WTC11 (cell line): ENCODE results near the gene BAIAP2. TPM values are rescaled to one million over a fixed set of nuclear protein-coding genes. Genes with fewer than 3 reads are reported as not detected.

Source experiments
- ATAC-seq: fragments of 200-7000 bp; cut with Tn5 transposase; 2 replicates; pipeline ENCODE4 v1.10.0; 2021; ENCODE audit warnings: mild to moderate bottlenecking, moderate library complexity
- CTCF ChIA-PET: fragments of 300-600 bp; sonication (Branson Sonifier 250); formaldehyde crosslinking; loops from one replicate; lab custom pipeline; 2021; ENCODE audit warnings: antibody characterized with exemption; lab: Charles Lee
- POLR2A ChIA-PET: fragments of 350-600 bp; sonication (Branson Sonifier 250); formaldehyde crosslinking; loops from one replicate; lab custom pipeline; 2021; ENCODE audit warnings: antibody characterized with exemption; lab: Charles Lee
- DNase-seq: peaks from one replicate; pipeline ENCODE4 v3.0.0; 2021; ENCODE audit warnings: low spot score
- H3K27ac Mint-ChIP-seq: 2 replicates; pipeline ENCODE4 v1.8.0; 2021; ENCODE audit warnings: mixed read lengths
- H3K27me3 Mint-ChIP-seq: 2 replicates; pipeline ENCODE4 v1.8.0; 2021; ENCODE audit warnings: low read depth, mild to moderate bottlenecking, moderate library complexity, mixed read lengths
- H3K36me3 Mint-ChIP-seq: 2 replicates; pipeline ENCODE4 v1.8.0; 2021; ENCODE audit warnings: mixed read lengths
- H3K4me1 Mint-ChIP-seq: 2 replicates; pipeline ENCODE4 v1.8.0; 2022; ENCODE audit warnings: mixed read lengths
- H3K4me3 Mint-ChIP-seq: 2 replicates; pipeline ENCODE4 v1.8.0; 2021; ENCODE audit warnings: mild to moderate bottlenecking, moderate library complexity, mixed read lengths
- H3K9me3 Mint-ChIP-seq: 2 replicates; pipeline ENCODE4 v1.8.0; 2021; ENCODE audit warnings: mixed read lengths
- CREB1 ChIP-seq: sonication (generic); formaldehyde crosslinking; IDR thresholded peaks from 2 replicates; pipeline ENCODE4 v1.8.0; 2023; ENCODE audit warnings: mild to moderate bottlenecking, missing genetic modification reagents
- ELF4 ChIP-seq: sonication (generic); formaldehyde crosslinking; IDR thresholded peaks from 2 replicates; pipeline ENCODE4 v1.8.1; 2022; ENCODE audit warnings: low read depth, mild to moderate bottlenecking, moderate library complexity, missing genetic modification reagents
- ESRRA ChIP-seq: sonication (generic); formaldehyde crosslinking; IDR thresholded peaks from 2 replicates; pipeline ENCODE4 v1.8.1; 2022; ENCODE audit warnings: mild to moderate bottlenecking, missing genetic modification reagents, borderline replicate concordance
- FOXK1 ChIP-seq: sonication (generic); formaldehyde crosslinking; IDR thresholded peaks from 2 replicates; pipeline ENCODE4 v1.8.0; 2022; ENCODE audit warnings: mild to moderate bottlenecking, moderate library complexity, missing genetic modification reagents
- GTF2I ChIP-seq: fragments of 250-450 bp; sonication (Bioruptor Pico); conservative IDR thresholded peaks from 2 replicates; pipeline ENCODE4 v1.4.0; 2021; ENCODE audit warnings: mild to moderate bottlenecking
- RELA ChIP-seq: sonication (generic); formaldehyde crosslinking; IDR thresholded peaks from 2 replicates; pipeline ENCODE4 v1.8.1; 2022; ENCODE audit warnings: missing genetic modification reagents, mild to moderate bottlenecking, borderline replicate concordance
- SOX15 ChIP-seq: fragments of 250-450 bp; sonication (Bioruptor Pico); IDR thresholded peaks from 2 replicates; pipeline ENCODE4 v1.9.0; 2021; ENCODE audit warnings: mild to moderate bottlenecking
- ZNF121 ChIP-seq: sonication (generic); formaldehyde crosslinking; IDR thresholded peaks from 2 replicates; pipeline ENCODE4 v1.8.0; 2023; ENCODE audit warnings: missing genetic modification reagents
- ZNF219 ChIP-seq: sonication (generic); formaldehyde crosslinking; IDR thresholded peaks from 2 replicates; pipeline ENCODE4 v1.8.0; 2023; ENCODE audit warnings: missing genetic modification reagents, mild to moderate bottlenecking, borderline replicate concordance
- ZNF232 ChIP-seq: sonication (generic); formaldehyde crosslinking; IDR thresholded peaks from 2 replicates; pipeline ENCODE4 v1.8.0; 2022; ENCODE audit warnings: mild to moderate bottlenecking, missing genetic modification reagents
- ZNF423 ChIP-seq: fragments of 250-450 bp; sonication (Bioruptor Pico); IDR thresholded peaks from 2 replicates; pipeline ENCODE4 v2.1.2; 2022; ENCODE audit warnings: mild to moderate bottlenecking, moderate library complexity
- ZNF671 ChIP-seq: fragments of 250-450 bp; sonication (Bioruptor Pico); IDR thresholded peaks from 2 replicates; pipeline ENCODE4 v1.8.0; 2021; ENCODE audit warnings: mild to moderate bottlenecking
- total RNA-seq: library from RNA; stranded (reverse); gene quantifications from 3 replicates; pipeline ENCODE4 v1.2.3, GENCODE V29; 2021
- TF ChIP-seq, protein P1 (sequence below): sonication (generic); formaldehyde crosslinking; IDR thresholded peaks from 2 replicates; pipeline ENCODE4 v1.8.1; 2023; ENCODE audit warnings: mild to moderate bottlenecking, missing genetic modification reagents, moderate library complexity
- TF ChIP-seq, protein P2 (sequence below): sonication (generic); formaldehyde crosslinking; IDR thresholded peaks from 2 replicates; pipeline ENCODE4 v1.8.1; 2022; ENCODE audit warnings: low read depth, missing genetic modification reagents, borderline replicate concordance
- TF ChIP-seq, protein P3 (sequence below): fragments of 250-450 bp; sonication (Bioruptor Pico); IDR thresholded peaks from 2 replicates; pipeline ENCODE4 v1.8.0; 2021; ENCODE audit warnings: mild to moderate bottlenecking
- TF ChIP-seq, protein P4 (sequence below): sonication (generic); formaldehyde crosslinking; IDR thresholded peaks from 2 replicates; pipeline ENCODE4 v1.8.1; 2022; ENCODE audit warnings: missing genetic modification reagents, borderline replicate concordance
- TF ChIP-seq, protein P5 (sequence below): fragments of 250-450 bp; sonication (Bioruptor Pico); IDR thresholded peaks from 2 replicates; pipeline ENCODE4 v1.9.0; 2021; ENCODE audit warnings: mild to moderate bottlenecking, borderline replicate concordance
- TF ChIP-seq, protein P6 (sequence below): fragments of 250-450 bp; sonication (Bioruptor Pico); IDR thresholded peaks from 2 replicates; pipeline ENCODE4 v2.1.2; 2022; ENCODE audit warnings: mild to moderate bottlenecking, moderate library complexity

The BAIAP2 gene
- total RNA-seq, 1 experiment from 2014 or later, result 20.7 TPM

DNA sequence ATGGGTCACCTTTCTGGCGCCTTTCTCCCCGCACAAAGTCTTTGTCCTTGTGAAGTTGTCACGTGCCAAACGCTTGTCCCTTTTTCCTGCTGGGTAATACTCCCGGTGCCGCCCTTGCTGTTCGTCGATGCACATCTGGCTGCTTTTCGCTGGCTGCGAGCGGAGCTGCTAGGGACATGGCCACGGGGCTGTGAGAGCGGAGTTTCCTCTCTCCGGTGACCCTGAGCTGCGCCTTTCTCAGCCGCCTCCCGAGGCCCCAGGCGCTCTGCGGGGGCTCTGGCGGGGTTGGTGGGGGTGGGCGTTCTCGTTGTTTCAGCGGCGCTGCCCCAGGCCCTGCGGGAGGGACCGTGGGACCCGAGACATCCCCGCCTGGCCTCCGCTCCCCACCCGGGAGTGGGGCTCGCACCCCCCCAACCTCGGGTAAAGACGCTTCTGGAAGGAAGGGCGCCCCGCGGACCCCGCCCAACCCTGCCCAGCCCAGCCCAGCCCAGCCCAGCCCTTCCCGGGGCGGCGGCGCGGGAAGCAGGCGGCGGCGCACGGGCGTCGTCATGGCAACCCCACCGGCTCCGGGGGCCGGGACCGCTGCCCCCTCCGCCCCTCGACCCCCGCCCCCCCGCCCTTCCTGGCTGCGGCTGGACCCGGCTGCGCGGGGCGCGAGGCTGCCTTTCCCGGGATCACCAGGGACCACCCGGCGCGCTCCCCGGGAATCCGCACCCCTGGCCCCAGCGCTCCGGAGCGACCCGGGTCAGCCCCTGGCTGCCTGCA, 31.1 kb upstream of the BAIAP2 start:
- Mint-ChIP-seq H3K36me3 (no peaks in the 10 kb centered on the region; the same call in 1 of the 2 replicates), H3K27ac (no peak overlapping the region), H3K4me3 (peak overlapping the region; percentile 53), H3K9me3 (no peaks in the 10 kb centered on the region), H3K4me1 (peaks cover 3% of the 10 kb centered on the region; the same call in 1 of the 2 replicates), H3K27me3 (peaks cover 54% of the 10 kb centered on the region)
- ATAC-seq, result peak; percentile 56
- ChIA-PET POLR2A (interaction anchor here (0.6 kb wide), 1 partner anchor 40 kb away, joined by 3 read pairs; no protein-coding TSS in a partner anchor), CTCF (interaction anchor here (0.6 to 2.2 kb wide), 4 partner anchors 15 to 37 kb away, joined by 3 to 7 read pairs (median 4); no protein-coding TSS in a partner anchor)
- TF ChIP-seq GTF2I (CRISPR knock-in tag) (0 out of 2 replicates have a peak, but pooled peaks have one; percentile 47), ZNF121 (peak; percentile 33; the same call in 1 of the 2 replicates), ZNF423 (CRISPR knock-in tag) (peak; percentile 54; the same call in 1 of the 2 replicates)
- TF ChIP-seq, protein P1, sequence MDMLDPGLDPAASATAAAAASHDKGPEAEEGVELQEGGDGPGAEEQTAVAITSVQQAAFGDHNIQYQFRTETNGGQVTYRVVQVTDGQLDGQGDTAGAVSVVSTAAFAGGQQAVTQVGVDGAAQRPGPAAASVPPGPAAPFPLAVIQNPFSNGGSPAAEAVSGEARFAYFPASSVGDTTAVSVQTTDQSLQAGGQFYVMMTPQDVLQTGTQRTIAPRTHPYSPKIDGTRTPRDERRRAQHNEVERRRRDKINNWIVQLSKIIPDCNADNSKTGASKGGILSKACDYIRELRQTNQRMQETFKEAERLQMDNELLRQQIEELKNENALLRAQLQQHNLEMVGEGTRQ (CRISPR knock-in tag), result peak; percentile 66
- TF ChIP-seq, protein P2, sequence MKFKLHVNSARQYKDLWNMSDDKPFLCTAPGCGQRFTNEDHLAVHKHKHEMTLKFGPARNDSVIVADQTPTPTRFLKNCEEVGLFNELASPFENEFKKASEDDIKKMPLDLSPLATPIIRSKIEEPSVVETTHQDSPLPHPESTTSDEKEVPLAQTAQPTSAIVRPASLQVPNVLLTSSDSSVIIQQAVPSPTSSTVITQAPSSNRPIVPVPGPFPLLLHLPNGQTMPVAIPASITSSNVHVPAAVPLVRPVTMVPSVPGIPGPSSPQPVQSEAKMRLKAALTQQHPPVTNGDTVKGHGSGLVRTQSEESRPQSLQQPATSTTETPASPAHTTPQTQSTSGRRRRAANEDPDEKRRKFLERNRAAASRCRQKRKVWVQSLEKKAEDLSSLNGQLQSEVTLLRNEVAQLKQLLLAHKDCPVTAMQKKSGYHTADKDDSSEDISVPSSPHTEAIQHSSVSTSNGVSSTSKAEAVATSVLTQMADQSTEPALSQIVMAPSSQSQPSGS (CRISPR knock-in tag), result no peak
- no peak for DNase-seq

DNA sequence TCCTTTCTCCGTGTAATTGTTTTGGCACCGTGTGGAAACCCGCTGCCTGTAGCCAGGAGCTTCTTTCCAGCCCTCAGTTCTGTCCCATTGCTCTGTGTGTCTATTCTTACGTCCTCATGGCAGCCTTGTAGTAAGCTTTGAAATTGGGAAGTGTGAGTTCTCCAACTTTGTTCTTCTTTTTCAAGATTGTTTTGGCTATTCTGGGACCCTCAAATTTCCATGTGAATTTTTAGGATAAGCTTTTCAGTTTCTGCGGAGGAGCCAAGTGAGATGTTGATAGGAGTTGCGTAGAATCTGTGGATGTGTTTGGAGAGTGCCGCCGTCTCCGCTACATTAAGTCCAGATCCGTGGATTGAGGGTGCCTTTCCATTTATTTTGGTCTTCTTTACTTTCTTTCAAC, 28.1 kb upstream of the BAIAP2 start:
- ATAC-seq (no peak), DNase-seq (no peak)
- no peak overlapping the region for H3K27ac Mint-ChIP-seq
- POLR2A ChIA-PET, result no interaction called here
- TF ChIP-seq, protein P3, sequence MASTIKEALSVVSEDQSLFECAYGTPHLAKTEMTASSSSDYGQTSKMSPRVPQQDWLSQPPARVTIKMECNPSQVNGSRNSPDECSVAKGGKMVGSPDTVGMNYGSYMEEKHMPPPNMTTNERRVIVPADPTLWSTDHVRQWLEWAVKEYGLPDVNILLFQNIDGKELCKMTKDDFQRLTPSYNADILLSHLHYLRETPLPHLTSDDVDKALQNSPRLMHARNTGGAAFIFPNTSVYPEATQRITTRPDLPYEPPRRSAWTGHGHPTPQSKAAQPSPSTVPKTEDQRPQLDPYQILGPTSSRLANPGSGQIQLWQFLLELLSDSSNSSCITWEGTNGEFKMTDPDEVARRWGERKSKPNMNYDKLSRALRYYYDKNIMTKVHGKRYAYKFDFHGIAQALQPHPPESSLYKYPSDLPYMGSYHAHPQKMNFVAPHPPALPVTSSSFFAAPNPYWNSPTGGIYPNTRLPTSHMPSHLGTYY (CRISPR knock-in tag), result no peak
- TF ChIP-seq ESRRA (CRISPR knock-in tag), result no peak
- TF ChIP-seq ELF4 (CRISPR knock-in tag), result no peak
- no peak for TF ChIP-seq CREB1 (CRISPR knock-in tag)
- no peak for TF ChIP-seq ZNF671
- CTCF ChIA-PET, result interaction anchor here (1.5 kb wide), 1 partner anchor 16 kb away, joined by 3 read pairs; the partner anchor contains the start of gene CHMP6
- H3K9me3 Mint-ChIP-seq, result peaks cover 14% of the 10 kb centered on the region
- no peak overlapping the region for H3K4me3 Mint-ChIP-seq
- peaks cover 62% of the 10 kb centered on the region for H3K27me3 Mint-ChIP-seq
- H3K36me3 Mint-ChIP-seq, result peaks cover 13% of the 10 kb centered on the region
- 0 out of 2 replicates have a peak, but pooled peaks cover 3% of the 10 kb centered on the region for H3K4me1 Mint-ChIP-seq

DNA sequence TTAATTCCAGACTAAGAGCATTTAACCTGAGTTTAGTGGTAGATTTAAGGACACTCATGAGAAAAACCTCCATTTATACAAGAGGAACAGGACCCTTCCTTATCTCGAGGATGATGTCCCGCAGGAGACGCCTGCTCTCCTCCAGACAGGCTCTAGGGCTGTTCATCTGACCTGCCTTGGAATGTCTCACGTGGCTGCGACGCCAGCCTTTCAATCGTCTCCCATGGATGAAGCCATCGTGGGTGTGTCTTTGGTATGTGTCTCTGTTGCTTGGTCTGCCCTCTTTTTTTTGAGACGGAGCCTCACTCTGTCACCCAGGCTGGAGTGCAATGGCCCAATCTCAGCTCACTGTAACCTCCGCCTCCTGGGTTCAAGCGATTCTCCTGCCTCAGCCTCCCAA, 26.8 kb upstream of the BAIAP2 start:
- peaks cover 15% of the 10 kb centered on the region for H3K36me3 Mint-ChIP-seq
- peaks cover 22% of the 10 kb centered on the region for H3K9me3 Mint-ChIP-seq
- H3K27me3 Mint-ChIP-seq, result peaks cover 54% of the 10 kb centered on the region
- ChIA-PET POLR2A (no interaction called here), CTCF (interaction anchor here (1.2 kb wide), 1 partner anchor 15 kb away, joined by 3 read pairs; no protein-coding TSS in a partner anchor)
- H3K4me1 Mint-ChIP-seq, result peaks cover 3% of the 10 kb centered on the region; the same call in 1 of the 2 replicates
- no peak overlapping the region for H3K27ac Mint-ChIP-seq
- ATAC-seq, result no peak
- no peak for DNase-seq
- H3K4me3 Mint-ChIP-seq, result no peak overlapping the region
- TF ChIP-seq ZNF219 (CRISPR knock-in tag) (no peak), ZNF232 (CRISPR knock-in tag) (no peak), FOXK1 (CRISPR knock-in tag) (no peak), RELA (no peak), SOX15 (CRISPR knock-in tag) (no peak)
- TF ChIP-seq, protein P4, sequence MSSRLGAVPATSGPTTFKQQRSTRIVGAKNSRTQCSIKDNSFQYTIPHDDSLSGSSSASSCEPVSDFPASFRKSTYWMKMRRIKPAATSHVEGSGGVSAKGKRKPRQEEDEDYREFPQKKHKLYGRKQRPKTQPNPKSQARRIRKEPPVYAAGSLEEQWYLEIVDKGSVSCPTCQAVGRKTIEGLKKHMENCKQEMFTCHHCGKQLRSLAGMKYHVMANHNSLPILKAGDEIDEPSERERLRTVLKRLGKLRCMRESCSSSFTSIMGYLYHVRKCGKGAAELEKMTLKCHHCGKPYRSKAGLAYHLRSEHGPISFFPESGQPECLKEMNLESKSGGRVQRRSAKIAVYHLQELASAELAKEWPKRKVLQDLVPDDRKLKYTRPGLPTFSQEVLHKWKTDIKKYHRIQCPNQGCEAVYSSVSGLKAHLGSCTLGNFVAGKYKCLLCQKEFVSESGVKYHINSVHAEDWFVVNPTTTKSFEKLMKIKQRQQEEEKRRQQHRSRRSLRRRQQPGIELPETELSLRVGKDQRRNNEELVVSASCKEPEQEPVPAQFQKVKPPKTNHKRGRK (CRISPR knock-in tag), result no peak
- TF ChIP-seq, protein P5, sequence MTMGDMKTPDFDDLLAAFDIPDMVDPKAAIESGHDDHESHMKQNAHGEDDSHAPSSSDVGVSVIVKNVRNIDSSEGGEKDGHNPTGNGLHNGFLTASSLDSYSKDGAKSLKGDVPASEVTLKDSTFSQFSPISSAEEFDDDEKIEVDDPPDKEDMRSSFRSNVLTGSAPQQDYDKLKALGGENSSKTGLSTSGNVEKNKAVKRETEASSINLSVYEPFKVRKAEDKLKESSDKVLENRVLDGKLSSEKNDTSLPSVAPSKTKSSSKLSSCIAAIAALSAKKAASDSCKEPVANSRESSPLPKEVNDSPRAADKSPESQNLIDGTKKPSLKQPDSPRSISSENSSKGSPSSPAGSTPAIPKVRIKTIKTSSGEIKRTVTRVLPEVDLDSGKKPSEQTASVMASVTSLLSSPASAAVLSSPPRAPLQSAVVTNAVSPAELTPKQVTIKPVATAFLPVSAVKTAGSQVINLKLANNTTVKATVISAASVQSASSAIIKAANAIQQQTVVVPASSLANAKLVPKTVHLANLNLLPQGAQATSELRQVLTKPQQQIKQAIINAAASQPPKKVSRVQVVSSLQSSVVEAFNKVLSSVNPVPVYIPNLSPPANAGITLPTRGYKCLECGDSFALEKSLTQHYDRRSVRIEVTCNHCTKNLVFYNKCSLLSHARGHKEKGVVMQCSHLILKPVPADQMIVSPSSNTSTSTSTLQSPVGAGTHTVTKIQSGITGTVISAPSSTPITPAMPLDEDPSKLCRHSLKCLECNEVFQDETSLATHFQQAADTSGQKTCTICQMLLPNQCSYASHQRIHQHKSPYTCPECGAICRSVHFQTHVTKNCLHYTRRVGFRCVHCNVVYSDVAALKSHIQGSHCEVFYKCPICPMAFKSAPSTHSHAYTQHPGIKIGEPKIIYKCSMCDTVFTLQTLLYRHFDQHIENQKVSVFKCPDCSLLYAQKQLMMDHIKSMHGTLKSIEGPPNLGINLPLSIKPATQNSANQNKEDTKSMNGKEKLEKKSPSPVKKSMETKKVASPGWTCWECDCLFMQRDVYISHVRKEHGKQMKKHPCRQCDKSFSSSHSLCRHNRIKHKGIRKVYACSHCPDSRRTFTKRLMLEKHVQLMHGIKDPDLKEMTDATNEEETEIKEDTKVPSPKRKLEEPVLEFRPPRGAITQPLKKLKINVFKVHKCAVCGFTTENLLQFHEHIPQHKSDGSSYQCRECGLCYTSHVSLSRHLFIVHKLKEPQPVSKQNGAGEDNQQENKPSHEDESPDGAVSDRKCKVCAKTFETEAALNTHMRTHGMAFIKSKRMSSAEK (CRISPR knock-in tag), result no peak
- TF ChIP-seq, protein P6, sequence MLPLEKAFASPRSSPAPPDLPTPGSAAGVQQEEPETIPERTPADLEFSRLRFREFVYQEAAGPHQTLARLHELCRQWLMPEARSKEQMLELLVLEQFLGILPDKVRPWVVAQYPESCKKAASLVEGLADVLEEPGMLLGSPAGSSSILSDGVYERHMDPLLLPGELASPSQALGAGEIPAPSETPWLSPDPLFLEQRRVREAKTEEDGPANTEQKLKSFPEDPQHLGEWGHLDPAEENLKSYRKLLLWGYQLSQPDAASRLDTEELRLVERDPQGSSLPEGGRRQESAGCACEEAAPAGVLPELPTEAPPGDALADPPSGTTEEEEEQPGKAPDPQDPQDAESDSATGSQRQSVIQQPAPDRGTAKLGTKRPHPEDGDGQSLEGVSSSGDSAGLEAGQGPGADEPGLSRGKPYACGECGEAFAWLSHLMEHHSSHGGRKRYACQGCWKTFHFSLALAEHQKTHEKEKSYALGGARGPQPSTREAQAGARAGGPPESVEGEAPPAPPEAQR (CRISPR knock-in tag), result no peak
